Measurements from ENCODE around the gene FBL.

Gene FBL

DNA sequence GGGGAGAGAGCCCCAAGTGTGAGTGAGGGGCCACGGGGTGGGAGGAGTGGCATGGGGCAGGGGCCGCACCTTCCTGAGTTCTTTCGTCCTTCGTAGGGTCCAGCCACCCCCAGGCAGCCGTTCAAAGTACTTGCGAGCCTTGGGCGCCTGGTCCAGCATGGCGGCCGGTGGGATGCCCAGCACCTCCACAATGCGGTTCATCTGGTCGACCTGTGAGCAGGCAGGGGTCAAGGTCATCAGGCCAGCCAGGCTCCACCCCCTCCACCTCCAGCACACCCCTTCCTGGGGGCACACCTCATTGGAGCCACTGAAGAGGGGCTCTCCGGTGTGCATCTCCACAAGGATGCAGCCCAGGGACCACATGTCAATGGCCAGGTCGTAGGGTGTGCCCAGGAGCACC is 19.0 kb downstream of the FBL start:
- peaks cover 15% of the 10 kb centered on the region for H3K4me1 ChIP-seq (ENCODE audit: control insufficient read depth, insufficient read depth, low read length)
- no peaks in the 10 kb centered on the region for H3K9me3 ChIP-seq (replicated peaks; ENCODE audit: low read length)
- peaks cover 46% of the 10 kb centered on the region for H3K36me3 ChIP-seq (ENCODE audit: insufficient read depth, low read length)
- no peak overlapping the region for H3K9ac ChIP-seq (ENCODE audit: low read depth, low read length)
- no peak overlapping the region for H3K4me3 ChIP-seq (ENCODE audit: low read length)
- H3K4me2 ChIP-seq (ENCODE audit: low read length) = no peak overlapping the region
- no peaks in the 10 kb centered on the region for H3K27me3 ChIP-seq (ENCODE audit: control insufficient read depth, insufficient read depth, low read length)

DNA sequence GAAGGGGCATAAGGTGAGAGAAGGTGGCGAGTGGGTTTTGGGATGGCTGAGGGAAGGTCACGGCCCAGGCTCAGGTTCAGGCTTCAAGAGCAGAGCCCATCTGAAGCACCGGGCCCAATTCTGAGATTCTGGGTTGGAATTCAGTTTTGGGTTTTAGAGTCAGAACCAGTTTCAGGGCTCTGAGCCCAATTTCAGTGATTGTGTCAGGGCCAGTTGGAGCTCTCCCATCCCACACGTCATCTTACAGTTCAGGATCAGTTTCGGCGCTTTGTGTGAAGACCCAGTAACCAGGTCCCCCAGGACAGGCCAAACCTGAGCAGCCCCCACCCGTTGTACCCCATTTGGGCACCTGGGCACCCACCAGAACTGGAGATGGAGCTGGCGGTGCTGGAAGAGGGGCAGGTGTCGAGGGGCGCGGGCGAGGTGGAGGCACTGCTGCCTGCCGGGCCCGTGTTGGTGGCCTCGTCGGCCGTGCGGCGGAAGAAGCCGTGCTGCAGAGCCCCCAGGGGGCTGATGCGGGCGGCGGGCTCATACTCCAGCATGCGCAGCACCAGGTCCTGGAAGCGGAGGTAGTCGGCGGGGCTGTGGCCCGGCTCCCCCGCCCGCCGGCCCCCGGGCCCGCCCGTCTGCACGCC is 19.8 kb downstream of the FBL start:
- peaks cover 11% of the 10 kb centered on the region for H3K4me1 ChIP-seq (ENCODE audit: control insufficient read depth, insufficient read depth, low read length)
- no peak overlapping the region for H3K4me2 ChIP-seq (ENCODE audit: low read length)
- H3K27me3 ChIP-seq (ENCODE audit: control insufficient read depth, insufficient read depth, low read length) = no peaks in the 10 kb centered on the region
- no peak overlapping the region for H3K9ac ChIP-seq (ENCODE audit: low read depth, low read length)
- H3K4me3 ChIP-seq (ENCODE audit: low read length) = no peak overlapping the region
- peaks cover 46% of the 10 kb centered on the region for H3K36me3 ChIP-seq (ENCODE audit: insufficient read depth, low read length)
- H3K9me3 ChIP-seq (replicated peaks; ENCODE audit: low read length) = no peaks in the 10 kb centered on the region

DNA sequence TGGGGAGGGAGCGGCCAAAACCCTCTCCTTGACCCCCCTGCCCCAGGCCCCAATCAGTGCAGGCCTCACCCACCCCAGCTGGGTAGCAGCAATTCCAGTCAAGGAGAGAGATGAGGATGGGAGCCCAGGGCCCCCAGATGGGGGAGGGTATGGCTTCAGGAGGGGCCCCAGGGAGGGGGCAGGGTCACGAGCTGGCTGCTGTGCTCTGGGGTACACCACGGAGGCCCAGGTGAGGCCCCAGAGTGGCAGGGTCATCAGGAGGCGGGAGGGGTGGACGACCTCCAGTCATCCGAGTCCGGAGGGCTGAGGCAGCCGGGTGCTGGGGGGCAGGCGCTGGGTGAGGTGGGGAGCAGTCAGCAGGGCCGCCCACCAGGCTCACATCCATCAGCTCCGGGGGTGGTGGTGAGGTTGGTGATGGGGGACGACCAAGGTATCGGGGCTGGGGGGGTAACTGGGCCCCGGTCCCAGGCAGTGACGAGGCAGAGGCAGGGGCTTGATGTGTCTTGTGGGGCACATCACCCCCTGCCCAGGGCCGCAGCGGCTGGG is 20.6 kb downstream of the FBL start:
- Histone ChIP-seq H3K4me2 (ENCODE audit: low read length) (no peak overlapping the region), H3K9me3 (replicated peaks; ENCODE audit: low read length) (no peaks in the 10 kb centered on the region), H3K36me3 (ENCODE audit: insufficient read depth, low read length) (peaks cover 37% of the 10 kb centered on the region), H3K4me1 (ENCODE audit: control insufficient read depth, insufficient read depth, low read length) (peaks cover 11% of the 10 kb centered on the region), H3K27me3 (ENCODE audit: control insufficient read depth, insufficient read depth, low read length) (no peaks in the 10 kb centered on the region), H3K4me3 (ENCODE audit: low read length) (no peak overlapping the region), H3K9ac (ENCODE audit: low read depth, low read length) (no peak overlapping the region)

DNA sequence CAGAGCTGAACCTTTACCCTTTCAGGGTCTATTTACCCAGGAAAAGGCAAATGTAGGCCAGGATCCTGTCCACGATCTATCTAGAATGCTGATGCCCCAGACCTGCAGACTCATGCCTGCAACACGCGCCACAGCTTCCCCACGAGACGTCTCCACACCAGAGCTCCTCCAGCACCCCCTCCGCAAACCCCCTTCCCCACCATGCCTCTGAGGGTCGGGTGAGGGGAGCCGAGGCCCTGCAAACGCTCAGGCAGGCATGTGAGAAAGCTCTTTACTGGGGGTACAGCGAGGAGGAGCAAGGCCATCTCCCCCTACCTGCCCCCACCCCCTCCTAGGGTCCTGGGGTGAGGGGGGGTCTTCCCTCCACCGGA is 21.1 kb downstream of the FBL start:
- Histone ChIP-seq H3K4me3 (ENCODE audit: low read length) (no peak overlapping the region), H3K27me3 (ENCODE audit: control insufficient read depth, insufficient read depth, low read length) (no peaks in the 10 kb centered on the region), H3K9ac (ENCODE audit: low read depth, low read length) (no peak overlapping the region), H3K9me3 (replicated peaks; ENCODE audit: low read length) (no peaks in the 10 kb centered on the region), H3K36me3 (ENCODE audit: insufficient read depth, low read length) (peaks cover 32% of the 10 kb centered on the region), H3K4me2 (ENCODE audit: low read length) (peak overlapping the region; percentile 93), H3K4me1 (ENCODE audit: control insufficient read depth, insufficient read depth, low read length) (peaks cover 11% of the 10 kb centered on the region)

DNA sequence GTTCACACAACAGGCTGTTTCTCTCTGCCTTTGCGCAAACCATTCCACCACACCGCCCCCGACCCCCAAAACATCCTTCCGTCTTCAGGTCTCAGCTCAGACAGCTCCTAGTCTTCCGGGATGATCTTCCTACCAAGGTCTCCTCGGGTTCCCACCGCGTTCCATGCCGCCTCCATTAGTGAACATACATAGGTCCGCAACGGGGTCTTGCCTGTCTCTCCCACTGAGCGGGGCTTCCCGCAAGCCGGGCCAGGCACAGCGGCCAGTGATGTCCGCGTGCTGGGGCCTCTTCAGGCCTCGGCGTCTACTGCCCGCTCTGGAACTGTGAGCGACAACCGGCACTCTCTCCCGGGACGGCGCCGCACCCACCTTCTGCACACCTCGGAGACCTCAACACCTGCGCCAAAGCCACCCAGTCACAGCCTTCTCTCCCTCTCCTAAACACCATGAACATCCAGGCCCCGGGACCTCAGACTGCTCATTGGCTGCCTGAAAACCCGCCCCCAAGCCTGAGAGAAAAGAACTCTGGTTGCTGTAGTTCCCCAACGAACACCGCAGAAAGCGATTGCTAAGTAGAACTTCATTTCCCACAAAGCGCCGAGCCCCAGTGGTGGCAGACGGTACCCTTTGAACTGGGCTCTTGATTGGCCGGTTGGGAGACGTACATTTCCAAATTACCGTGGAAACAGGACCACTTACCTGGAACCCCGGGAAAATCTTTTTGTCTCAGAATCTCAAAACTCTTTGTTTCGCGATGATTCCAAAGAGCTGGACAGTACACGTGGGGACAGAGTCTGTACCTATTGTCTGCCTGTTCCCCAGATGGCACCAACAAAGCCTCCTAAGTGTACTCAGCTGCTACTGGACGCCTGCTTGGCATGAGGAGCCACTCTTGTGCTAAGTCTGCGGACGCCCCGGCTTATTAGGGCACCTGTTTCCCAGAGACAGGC is 21.8 kb downstream of the FBL start:
- Histone ChIP-seq H3K9me3 (replicated peaks; ENCODE audit: low read length) (no peaks in the 10 kb centered on the region), H3K4me2 (ENCODE audit: low read length) (peak overlapping the region; percentile 93), H3K4me1 (ENCODE audit: control insufficient read depth, insufficient read depth, low read length) (peaks cover 11% of the 10 kb centered on the region), H3K27me3 (ENCODE audit: control insufficient read depth, insufficient read depth, low read length) (no peaks in the 10 kb centered on the region), H3K36me3 (ENCODE audit: insufficient read depth, low read length) (peaks cover 25% of the 10 kb centered on the region), H3K4me3 (ENCODE audit: low read length) (peak overlapping the region; percentile 85), H3K9ac (ENCODE audit: low read depth, low read length) (peak overlapping the region; percentile 83)

DNA sequence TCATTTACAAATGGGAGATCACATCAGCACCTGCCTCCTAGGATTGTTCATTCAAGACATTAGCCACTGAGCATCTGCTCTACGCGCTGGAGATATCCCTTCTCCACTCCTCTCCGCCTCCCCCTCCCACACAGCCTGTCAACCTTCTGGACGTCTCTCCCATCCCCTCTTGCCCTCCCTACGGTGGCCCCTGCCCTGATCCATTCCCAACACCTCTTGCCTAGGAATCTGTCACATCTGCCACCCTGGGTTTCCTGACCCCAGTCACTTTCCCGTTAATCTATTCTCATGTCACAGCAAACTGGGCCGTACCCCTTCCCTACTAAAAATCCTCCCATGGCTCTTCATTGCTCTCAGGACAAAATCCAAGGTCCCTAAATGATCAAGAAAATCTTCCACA is 22.5 kb downstream of the FBL start:
- H3K9me3 ChIP-seq (replicated peaks; ENCODE audit: low read length) = no peaks in the 10 kb centered on the region
- peak overlapping the region; percentile 85 for H3K4me3 ChIP-seq (ENCODE audit: low read length)
- peak overlapping the region; percentile 83 for H3K9ac ChIP-seq (ENCODE audit: low read depth, low read length)
- peaks cover 23% of the 10 kb centered on the region for H3K36me3 ChIP-seq (ENCODE audit: insufficient read depth, low read length)
- no peaks in the 10 kb centered on the region for H3K27me3 ChIP-seq (ENCODE audit: control insufficient read depth, insufficient read depth, low read length)
- peaks cover 11% of the 10 kb centered on the region for H3K4me1 ChIP-seq (ENCODE audit: control insufficient read depth, insufficient read depth, low read length)
- peak overlapping the region; percentile 93 for H3K4me2 ChIP-seq (ENCODE audit: low read length)

DNA sequence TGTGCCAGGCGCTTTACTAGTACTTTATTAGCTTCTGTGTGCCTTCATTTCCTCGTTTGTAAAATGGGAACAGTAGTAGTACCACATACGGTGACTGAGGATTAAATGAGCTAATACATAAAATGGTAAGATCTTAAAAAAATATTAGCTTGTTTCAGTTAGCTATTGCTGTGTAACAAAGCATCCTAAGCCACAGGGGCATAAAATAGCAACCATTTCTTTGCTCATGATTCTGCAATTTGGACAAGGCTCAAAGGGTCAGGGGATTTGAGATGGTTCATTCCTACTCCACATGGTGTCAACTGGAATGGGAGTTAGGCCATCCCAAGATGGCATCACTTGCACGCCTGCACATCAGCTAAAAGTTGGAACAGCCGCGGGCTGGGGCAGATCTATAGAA is 25.5 kb downstream of the FBL start:
- no peaks in the 10 kb centered on the region for H3K9me3 ChIP-seq (replicated peaks; ENCODE audit: low read length)
- H3K4me3 ChIP-seq (ENCODE audit: low read length) = no peak overlapping the region
- no peak overlapping the region for H3K9ac ChIP-seq (ENCODE audit: low read depth, low read length)
- H3K4me1 ChIP-seq (ENCODE audit: control insufficient read depth, insufficient read depth, low read length) = peaks cover 11% of the 10 kb centered on the region
- H3K4me2 ChIP-seq (ENCODE audit: low read length) = no peak overlapping the region
- peaks cover 8% of the 10 kb centered on the region for H3K36me3 ChIP-seq (ENCODE audit: insufficient read depth, low read length)
- H3K27me3 ChIP-seq (ENCODE audit: control insufficient read depth, insufficient read depth, low read length) = no peaks in the 10 kb centered on the region

DNA sequence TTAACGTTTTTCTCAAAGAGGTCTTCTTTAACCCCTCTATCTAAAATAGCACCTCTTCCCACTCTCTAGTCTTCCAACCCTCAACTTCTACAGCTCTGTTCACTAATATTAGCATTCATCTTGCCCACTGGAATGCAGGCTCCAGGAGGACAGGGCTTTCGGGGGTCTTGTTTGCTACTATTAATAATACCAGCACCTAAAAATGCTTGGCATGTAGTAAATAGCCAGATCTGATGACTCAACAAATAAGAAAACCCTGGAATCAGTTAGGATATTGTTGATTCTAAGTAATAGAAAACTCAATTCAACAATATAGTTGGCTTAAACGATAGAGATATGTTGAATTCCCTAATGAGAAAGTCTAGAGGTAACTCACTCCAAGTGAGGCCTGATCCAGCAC is 26.4 kb downstream of the FBL start:
- H3K36me3 ChIP-seq (ENCODE audit: insufficient read depth, low read length) = peaks cover 3% of the 10 kb centered on the region
- no peak overlapping the region for H3K4me3 ChIP-seq (ENCODE audit: low read length)
- no peak overlapping the region for H3K4me2 ChIP-seq (ENCODE audit: low read length)
- peaks cover 10% of the 10 kb centered on the region for H3K4me1 ChIP-seq (ENCODE audit: control insufficient read depth, insufficient read depth, low read length)
- no peaks in the 10 kb centered on the region for H3K27me3 ChIP-seq (ENCODE audit: control insufficient read depth, insufficient read depth, low read length)
- H3K9ac ChIP-seq (ENCODE audit: low read depth, low read length) = no peak overlapping the region
- H3K9me3 ChIP-seq (replicated peaks; ENCODE audit: low read length) = no peaks in the 10 kb centered on the region

DNA sequence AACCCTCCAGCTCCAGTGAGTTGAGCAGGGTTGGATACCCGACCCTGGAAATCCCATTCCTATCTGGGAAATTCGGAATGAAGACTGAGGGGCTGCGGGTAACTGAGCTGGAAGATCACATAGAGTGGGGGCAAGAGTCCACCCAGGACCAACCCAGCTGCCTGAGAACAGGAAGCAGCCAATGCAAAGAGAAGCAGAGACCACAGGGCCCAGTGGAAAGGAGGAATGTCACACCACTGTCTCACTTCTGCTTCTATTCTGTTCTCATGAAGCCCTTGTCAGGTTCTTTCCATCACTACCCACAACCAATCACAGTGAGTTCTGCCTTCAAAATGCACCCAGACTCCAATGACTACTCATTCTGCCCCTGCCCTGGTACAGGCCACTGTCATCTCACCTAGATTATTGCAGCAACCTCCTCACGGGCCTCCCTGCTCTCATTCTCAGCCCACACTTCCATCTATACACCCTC is 27.5 kb downstream of the FBL start:
- no peak overlapping the region for H3K4me3 ChIP-seq (ENCODE audit: low read length)
- no peak overlapping the region for H3K9ac ChIP-seq (ENCODE audit: low read depth, low read length)
- no peak overlapping the region for H3K4me2 ChIP-seq (ENCODE audit: low read length)
- H3K9me3 ChIP-seq (replicated peaks; ENCODE audit: low read length) = no peaks in the 10 kb centered on the region
- H3K27me3 ChIP-seq (ENCODE audit: control insufficient read depth, insufficient read depth, low read length) = no peaks in the 10 kb centered on the region
- H3K36me3 ChIP-seq (ENCODE audit: insufficient read depth, low read length) = peaks cover 3% of the 10 kb centered on the region
- H3K4me1 ChIP-seq (ENCODE audit: control insufficient read depth, insufficient read depth, low read length) = peaks cover 7% of the 10 kb centered on the region

DNA sequence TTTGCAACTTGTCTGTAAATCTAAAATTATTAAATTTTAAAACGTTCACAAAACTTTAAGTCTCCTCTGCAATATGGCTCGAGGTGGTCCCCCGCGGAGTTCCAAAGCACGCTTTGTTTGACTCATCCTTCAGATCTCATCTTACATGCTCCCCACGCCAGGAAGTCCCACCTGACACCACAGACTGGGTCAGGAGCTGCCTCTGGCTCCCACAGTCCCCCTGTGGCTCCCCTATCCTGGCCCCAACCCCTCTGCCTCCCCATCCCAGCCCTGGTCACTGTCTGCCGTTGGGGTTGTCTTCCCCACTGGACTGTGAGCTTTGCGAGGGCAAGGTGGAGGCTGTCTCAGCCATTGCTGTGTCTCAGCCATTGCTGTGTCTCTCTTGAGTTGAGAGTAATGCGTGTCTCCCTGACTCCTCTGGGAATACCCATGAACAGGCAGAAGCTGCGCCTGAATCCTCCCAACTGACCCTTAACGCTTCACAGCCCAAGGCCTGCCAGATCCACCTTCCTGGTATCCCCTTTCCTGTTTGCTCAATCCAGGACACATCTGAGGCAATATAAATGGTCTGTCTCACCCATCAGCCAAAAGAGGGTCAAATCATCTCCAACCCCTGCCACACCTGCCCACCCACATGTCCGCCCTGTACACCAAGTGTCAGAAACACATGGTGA is 28.2 kb downstream of the FBL start:
- Histone ChIP-seq H3K4me3 (ENCODE audit: low read length) (no peak overlapping the region), H3K9me3 (replicated peaks; ENCODE audit: low read length) (no peaks in the 10 kb centered on the region), H3K27me3 (ENCODE audit: control insufficient read depth, insufficient read depth, low read length) (no peaks in the 10 kb centered on the region), H3K4me1 (ENCODE audit: control insufficient read depth, insufficient read depth, low read length) (peaks cover 4% of the 10 kb centered on the region), H3K9ac (ENCODE audit: low read depth, low read length) (no peak overlapping the region), H3K4me2 (ENCODE audit: low read length) (no peak overlapping the region), H3K36me3 (ENCODE audit: insufficient read depth, low read length) (peaks cover 3% of the 10 kb centered on the region)

DNA sequence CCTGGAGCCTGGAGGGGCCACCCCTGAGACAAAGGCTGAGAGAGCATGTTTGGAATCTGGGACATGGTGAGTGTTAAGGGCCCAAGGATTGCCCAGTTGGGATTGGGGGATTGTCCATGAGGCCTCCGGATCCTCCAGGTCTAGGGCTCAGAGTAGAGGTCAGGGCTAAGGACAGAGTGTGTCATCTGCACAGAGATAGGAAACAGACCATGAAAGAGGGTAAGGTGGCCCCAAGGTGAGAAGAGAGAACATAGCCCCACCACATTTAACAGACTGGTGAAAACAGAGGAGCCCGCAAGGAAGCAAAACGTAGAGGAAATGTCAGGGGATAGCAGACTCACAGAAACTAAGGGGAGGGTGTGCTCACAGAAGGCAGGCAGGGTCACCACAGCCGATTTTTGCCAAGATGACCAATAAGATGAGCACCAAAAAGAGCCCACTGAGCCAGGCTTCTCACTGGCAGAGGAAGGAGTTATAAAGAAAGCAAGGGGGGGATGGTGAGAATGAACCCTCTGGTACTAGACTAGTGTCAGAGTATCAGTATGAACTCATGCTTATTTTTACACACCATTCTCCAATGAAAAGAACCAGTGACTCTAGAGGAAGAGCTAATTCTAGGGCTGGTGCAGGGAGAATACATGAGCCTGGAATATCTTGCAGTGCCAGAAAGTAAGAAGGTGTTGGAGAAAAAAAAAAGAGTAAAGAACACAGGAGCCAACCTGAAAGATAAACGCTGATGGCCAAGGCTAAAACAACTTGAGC is 29.7 kb downstream of the FBL start:
- no peaks in the 10 kb centered on the region for H3K27me3 ChIP-seq (ENCODE audit: control insufficient read depth, insufficient read depth, low read length)
- no peak overlapping the region for H3K4me3 ChIP-seq (ENCODE audit: low read length)
- H3K36me3 ChIP-seq (ENCODE audit: insufficient read depth, low read length) = no peaks in the 10 kb centered on the region
- no peaks in the 10 kb centered on the region for H3K9me3 ChIP-seq (replicated peaks; ENCODE audit: low read length)
- peaks cover 4% of the 10 kb centered on the region for H3K4me1 ChIP-seq (ENCODE audit: control insufficient read depth, insufficient read depth, low read length)
- H3K4me2 ChIP-seq (ENCODE audit: low read length) = no peak overlapping the region
- no peak overlapping the region for H3K9ac ChIP-seq (ENCODE audit: low read depth, low read length)
